ENCODE measurements around the gene COX6B2.

The COX6B2 gene

DNA sequence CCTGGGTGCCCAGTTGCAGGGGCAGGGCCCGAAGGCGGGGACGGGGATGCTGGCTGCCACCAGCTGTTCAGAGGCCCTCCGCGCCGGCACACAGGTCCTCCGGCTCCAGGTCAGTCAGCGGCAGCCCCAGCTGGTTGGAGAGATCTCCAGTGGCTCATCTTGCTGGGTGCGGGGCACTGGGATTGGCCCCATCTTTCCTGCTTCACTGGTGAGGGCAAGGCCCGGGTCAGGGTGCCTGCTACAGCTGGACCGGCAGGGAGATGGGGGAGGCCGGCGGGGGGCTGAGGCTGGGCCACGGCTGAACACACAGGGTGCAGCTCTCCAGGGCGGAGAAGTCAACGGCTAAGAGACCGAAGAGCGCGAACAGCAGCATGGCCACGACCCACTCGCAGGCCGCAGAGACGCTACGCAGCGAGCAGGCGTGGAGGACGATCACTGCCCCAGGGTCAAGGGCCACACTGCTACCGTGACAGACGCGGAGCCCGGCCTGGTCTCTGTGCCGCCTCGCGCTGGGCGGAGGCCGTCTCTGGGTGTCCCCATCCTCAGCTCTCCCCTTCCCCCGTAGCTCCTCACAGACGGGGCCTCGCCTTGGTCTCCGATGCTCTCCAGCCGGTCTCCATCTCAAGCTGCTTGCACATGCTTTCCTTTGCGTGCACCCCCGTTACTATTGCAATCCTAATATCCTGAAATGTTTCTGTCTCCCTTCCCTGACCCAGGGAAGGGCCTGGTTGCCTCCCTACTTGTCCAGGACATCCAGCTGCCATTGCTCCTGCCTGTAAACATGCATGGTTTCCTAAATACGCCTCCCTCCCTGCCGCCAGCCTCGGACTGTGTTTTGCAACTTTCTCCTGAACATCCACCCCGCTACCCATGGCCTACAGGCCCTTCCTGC, 41.7 kb downstream of the COX6B2 start:
- no peak for DNase-seq (ENCODE audit: low read depth, low spot score)

- DNase-seq (ENCODE audit: low read depth, low spot score) = no peak
These were observed 42.7 kb downstream of the COX6B2 start for GRCh38 chr19:55311797-55312196.

DNA sequence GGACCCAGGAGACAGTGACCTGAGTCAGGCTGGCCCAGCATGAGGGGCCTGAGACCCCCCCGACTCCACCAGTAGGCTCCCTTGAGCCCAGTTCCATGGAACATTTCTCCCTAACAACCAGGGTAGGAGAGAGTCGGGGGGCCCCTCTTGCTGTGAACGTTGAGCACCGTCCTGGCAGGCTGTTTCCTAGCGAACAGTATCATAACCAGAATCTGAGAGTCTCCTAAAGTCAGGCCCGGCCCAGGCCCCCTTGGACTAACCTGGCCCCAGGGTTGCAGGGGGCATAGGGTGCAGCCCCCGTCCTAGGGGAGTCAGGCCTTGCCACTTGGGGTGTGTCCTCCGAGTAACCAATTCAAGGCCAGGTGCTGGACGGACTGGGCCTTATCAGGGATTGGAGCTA, 43.1 kb downstream of the COX6B2 start:
- no peak for DNase-seq (ENCODE audit: low read depth, low spot score)

DNA sequence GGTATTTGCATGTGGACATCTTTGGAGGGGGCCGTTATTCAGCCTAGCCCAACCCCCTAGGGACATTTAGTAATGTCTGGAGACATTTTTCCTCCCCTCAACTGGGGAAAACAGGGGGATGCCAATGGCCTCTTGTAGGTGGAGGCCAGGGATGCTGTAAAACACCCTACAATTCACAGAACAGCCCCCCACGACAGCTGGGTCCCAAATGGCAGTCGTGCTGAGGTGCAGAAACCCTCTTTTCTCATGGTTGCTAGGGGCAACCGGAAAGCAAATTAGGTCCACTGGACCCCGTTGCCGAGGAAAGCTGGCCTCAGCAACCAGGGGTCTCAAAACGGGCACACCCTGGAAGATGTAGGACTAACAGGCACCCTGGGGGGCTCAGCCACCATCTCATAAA, 44.0 kb downstream of the COX6B2 start:
- no peak for DNase-seq (ENCODE audit: low read depth, low spot score)

- DNase-seq (ENCODE audit: low read depth, low spot score) = no peak
These were observed 45.1 kb downstream of the COX6B2 start for GRCh38 chr19:55309448-55309847.

DNA sequence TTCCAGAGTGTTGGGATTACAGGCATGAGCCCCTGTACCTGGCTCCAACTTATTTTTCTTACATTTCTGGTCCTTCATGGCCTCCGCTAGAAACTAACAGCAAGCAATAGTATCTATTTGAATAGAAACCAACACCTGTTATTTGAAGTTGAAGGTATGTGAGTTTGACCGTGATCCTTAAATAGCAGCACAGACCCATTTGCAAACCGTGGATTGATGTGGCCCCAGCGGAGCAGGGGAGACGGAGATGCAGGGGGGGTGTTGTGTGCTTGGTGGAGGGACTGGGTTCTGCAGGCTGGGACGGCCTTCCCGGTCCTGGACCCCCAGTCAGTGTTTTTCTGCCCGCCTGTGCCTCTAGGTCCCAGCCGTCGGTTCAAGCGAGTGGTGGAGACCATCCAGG, 46.2 kb downstream of the COX6B2 start:
- DNase-seq (ENCODE audit: low read depth, low spot score) = no peak

DNA sequence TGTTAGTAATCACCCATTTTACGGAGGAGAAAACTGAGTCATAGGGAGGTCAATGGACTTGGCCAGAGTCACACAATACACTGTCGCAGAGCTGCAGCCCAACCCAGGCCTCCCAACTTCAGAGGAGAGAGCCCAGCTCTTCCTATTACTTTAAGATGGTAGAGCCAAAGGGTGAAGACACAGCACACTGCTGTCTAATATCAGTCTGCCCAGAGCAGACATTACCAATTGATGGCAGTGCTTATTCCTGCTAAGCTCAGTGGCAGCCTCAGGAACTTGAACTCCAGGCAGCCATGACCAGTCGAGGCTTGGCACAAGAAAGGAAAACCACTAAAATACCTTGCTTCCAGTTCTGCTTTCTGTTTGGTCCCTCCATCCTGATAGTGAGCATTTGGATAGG, 47.8 kb downstream of the COX6B2 start:
- DNase-seq (ENCODE audit: low read depth, low spot score) = no peak

DNA sequence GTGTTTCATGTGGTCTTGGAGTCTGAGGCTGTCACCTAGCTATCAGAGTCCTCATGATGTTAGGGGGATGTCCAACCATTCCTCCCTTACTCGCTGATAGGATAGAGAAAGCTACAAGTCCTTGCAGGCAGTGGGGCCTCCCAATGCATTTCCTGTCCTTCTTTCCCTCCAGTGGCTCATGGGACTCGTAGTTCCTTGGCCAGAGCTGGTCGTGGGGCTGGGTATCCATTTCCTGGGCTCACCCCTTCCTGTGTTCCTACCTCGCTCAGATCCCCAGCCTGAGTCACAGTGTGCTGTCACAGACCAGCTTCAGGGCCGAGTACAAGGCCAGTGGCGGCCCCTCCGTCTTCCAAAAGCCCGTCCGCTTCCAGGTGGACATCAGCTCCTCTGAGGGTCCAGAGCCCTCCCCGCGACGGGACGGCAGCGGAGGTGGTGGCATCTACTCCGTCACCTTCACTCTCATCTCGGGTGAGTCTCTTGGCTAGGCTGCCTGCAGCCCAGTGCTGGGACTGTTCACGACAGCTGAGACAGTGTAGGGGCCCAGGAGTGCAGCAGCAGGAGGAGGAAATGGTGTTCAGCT, 48.4 kb downstream of the COX6B2 start:
- no peak for DNase-seq (ENCODE audit: low read depth, low spot score)

DNA sequence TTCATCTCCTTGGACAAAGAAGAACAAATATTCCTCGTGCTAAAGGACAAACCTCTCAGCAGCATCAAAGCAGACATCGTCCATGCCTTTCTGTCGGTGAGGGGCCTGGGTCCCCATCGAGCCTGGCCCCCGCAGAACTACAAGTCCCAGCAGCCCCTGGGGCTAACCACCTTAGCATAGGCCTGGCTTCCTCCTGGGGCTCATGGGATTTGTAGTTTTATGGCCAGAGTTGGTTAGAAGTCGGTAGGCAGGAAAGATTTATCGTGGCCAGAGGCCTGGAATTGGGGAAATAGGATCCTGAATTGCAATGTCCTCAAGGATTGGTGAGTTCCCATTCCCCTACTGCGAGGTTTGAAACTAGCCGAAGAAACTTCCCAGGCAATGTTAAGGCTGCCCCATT, 49.0 kb downstream of the COX6B2 start:
- DNase-seq (ENCODE audit: low read depth, low spot score) = no peak

GRCh38 chr19:55304980-55305379, 49.5 kb downstream of the COX6B2 start:
- no peak for DNase-seq (ENCODE audit: low read depth, low spot score)

DNA sequence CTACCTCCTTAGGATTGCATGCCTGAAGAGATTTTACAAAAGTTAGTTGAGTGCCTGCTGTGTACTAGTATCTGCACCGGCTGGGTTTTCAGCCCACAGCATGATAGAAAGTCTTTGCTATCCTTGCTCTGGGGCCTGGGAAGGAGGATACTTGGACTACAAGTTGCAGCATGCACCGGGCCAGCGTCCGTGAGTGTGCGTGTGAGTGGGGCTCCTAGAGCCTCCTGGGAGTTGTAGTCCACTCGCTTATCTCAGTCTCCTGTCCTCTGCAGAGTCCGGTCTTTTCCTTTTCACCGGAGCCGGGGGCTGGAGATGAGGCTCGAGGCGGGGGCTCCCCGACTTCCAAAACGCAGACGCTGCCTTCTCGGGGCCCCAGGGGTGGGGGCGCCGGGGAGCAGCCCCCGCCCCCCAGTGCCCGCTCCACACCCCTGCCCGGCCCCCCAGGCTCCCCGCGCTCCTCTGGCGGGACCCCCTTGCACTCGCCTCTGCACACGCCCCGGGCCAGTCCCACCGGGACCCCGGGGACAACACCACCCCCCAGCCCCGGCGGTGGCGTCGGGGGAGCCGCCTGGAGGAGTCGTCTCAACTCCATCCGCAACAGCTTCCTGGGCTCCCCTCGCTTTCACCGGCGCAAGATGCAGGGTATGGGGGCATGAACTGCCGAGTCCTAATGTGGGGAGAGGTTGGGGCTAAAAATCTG, 50.1 kb downstream of the COX6B2 start:
- DNase-seq (ENCODE audit: low read depth, low spot score) = no peak

GRCh38 chr19:55303477-55303876, 51.0 kb downstream of the COX6B2 start:
- no peak for DNase-seq (ENCODE audit: low read depth, low spot score)

GRCh38 chr19:55302318-55302703, 52.2 kb downstream of the COX6B2 start:
- no peak for DNase-seq (ENCODE audit: low read depth, low spot score)

GRCh38 chr19:55301459-55302317, 52.8 kb downstream of the COX6B2 start:
- peak; percentile 90 for DNase-seq (ENCODE audit: low read depth, low spot score)

DNA sequence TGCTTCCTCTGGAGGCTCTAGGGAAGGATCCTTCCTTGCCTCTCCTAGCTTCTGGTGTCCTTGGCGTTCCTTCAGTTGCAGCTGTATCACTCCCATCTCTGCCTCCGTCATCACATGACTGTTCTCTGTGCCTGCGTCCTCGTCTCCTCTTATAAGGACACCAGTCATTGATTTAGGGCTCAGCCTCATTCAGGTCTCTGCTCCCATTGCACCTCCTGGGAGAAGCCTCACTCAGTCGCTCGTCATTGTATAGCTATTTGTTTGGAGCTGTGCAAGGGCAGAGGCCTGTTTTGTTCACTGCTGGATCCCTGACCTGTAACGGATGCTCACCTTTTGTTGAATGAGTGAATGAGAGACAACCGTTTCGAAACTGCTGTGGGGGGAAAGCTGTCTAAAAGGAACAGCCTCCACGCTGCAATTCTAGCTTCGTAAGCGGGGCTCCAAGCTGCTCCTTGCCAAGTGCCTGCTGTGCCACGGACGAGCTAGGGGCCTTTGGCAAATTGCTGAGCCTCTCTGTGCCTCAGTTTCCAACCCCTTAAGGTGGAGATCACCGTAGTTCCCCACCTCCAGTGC, 53.5 kb downstream of the COX6B2 start:
- no peak for DNase-seq (ENCODE audit: low read depth, low spot score)

GRCh38 chr19:55299991-55300390, 54.5 kb downstream of the COX6B2 start:
- no peak for DNase-seq (ENCODE audit: low read depth, low spot score)

All from astrocyte of the hippocampus (primary cell).